Tibial nerve (tissue), 4 donors: Measurements from ENCODE around the gene VWA3A. TPM values are rescaled to one million over a fixed set of nuclear protein-coding genes. Genes with fewer than 3 reads are reported as not detected.
A peak's percentile ranks its signal among the peaks of the same experiment; 100 is the strongest.

Experiments
- DNase-seq, 2 donors: peaks; one replicate each; pipeline ENCODE4 v3.0.0-alpha.2; 2019; ENCODE audit warnings: low spot score in 2 of 2
- H3K27ac ChIP-seq, 4 donors: fragments of 200-600 bp; sonication (generic) in 3 of 4; one replicate each; pipeline ENCODE4 v1.5.1; 2017 to 2019; ENCODE audit warnings: mild to moderate bottlenecking in 1 of 4
- H3K27me3 ChIP-seq, 2 donors: fragments of 200-600 bp; sonication (generic) in 1 of 2; one replicate each; pipeline versions ENCODE4 v1.5.1 to v1.6.0; 2017 to 2019
- H3K36me3 ChIP-seq, 3 donors: fragments of 200-600 bp; sonication (generic); one replicate each; pipeline ENCODE4 v1.5.1; 2018 to 2019
- H3K4me1 ChIP-seq, 4 donors: fragments of 200-600 bp; sonication (generic) in 3 of 4; one replicate each; pipeline ENCODE4 v1.5.1; 2017 to 2019
- H3K4me3 ChIP-seq, 4 donors: fragments of 200-600 bp; sonication (generic) in 3 of 4; one replicate each; pipeline ENCODE4 v1.5.1; 2017 to 2019; ENCODE audit warnings: mild to moderate bottlenecking in 1 of 4, moderate library complexity in 1 of 4
- H3K9me3 ChIP-seq, 4 donors: fragments of 200-600 bp; sonication (generic) in 3 of 4; one replicate each; pipeline ENCODE4 v1.5.1; 2017 to 2019
- EP300 ChIP-seq, 2 donors: sonication (generic); formaldehyde crosslinking; IDR thresholded peaks; one replicate each; pipeline ENCODE4 v1.6.1; 2017; ENCODE audit warnings: antibody characterized with exemption in 2 of 2, mild to moderate bottlenecking in 1 of 2
- POLR2A ChIP-seq, 2 donors: fragments of 450-650 bp; IDR thresholded peaks; one replicate each; pipeline ENCODE4 v1.6.1; 2017; ENCODE audit warnings: antibody characterized with exemption in 2 of 2, mild to moderate bottlenecking in 2 of 2, moderate library complexity in 2 of 2
- WGBS, 2 donors: methylation state at CpG; one replicate each; pipeline ENCODE4 v1.1.5; 2018; 5-methylcytosine and 5-hydroxymethylcytosine counted together
- total RNA-seq, 4 donors: library from RNA; depleted of rRNA; stranded (reverse); fragments of >200 nt; gene quantifications; one replicate each; pipeline ENCODE4 v1.1.0, GENCODE V29; 2016
- TF ChIP-seq, protein P1 (sequence below), 5 experiments: fragments of 200-600 bp in 3 of 5; fragments of 450-650 bp in 2 of 5; sonication (generic) in 3 of 5; IDR thresholded peaks; one replicate each; pipeline ENCODE4 v1.5.1; 2016 to 2019; ENCODE audit warnings: antibody characterized with exemption in 5 of 5, mild to moderate bottlenecking in 3 of 5, moderate library complexity in 2 of 5

The VWA3A gene
- total RNA-seq, 4 donors from 2014 or later: 2.0 TPM; not detected in 3

DNA sequence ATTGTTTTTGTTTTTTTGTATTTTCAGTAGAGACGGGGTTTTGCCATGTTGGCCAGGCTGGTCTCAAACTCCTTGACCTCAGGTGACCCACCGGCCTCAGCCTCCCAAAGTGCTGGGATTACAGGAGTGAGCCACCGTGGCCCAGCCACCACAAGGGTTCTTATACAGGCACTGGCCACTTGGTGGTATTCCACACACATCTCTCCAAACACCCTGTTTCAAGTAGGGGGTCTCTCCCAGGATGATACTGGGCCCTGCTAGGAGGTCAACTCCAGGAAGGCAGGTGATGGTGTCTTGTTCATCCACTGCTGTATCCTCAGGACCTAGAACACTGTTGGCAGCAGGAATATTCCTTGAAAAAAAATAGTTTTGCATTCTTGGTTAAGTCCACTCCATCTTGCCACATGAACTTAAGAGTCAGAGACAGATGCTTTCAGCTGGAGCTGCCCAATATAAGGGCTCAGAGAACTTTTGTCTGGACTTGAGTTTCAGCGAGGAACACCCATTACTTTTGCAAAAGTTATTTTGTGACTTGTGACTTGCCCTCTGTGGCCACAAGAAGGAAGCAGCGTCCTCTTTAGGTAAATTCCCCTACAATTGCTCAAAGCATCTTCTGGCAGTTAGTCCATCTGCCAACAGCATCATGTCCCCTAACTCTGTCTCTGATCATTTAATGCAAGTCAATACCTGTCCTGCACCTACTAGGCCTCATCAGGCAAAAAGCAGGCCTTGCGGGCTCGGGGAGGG is 106.4 kb downstream of the VWA3A start:
- H3K36me3 ChIP-seq: no peaks in the 10 kb centered on the region
- 72 to 76% methylated on average over 7 of the region's 7 CpGs for WGBS, 2 donors
- no peak overlapping the region for H3K4me3 ChIP-seq
- H3K9me3 ChIP-seq: no peaks in the 10 kb centered on the region
- no peak for DNase-seq
- H3K27ac ChIP-seq: peak overlapping the region; percentile 37 to 96 (median 70)
- H3K4me1 ChIP-seq: peaks cover 0 to 31% (median 13%) of the 10 kb centered on the region in 4 donors
- TF ChIP-seq, protein P1, sequence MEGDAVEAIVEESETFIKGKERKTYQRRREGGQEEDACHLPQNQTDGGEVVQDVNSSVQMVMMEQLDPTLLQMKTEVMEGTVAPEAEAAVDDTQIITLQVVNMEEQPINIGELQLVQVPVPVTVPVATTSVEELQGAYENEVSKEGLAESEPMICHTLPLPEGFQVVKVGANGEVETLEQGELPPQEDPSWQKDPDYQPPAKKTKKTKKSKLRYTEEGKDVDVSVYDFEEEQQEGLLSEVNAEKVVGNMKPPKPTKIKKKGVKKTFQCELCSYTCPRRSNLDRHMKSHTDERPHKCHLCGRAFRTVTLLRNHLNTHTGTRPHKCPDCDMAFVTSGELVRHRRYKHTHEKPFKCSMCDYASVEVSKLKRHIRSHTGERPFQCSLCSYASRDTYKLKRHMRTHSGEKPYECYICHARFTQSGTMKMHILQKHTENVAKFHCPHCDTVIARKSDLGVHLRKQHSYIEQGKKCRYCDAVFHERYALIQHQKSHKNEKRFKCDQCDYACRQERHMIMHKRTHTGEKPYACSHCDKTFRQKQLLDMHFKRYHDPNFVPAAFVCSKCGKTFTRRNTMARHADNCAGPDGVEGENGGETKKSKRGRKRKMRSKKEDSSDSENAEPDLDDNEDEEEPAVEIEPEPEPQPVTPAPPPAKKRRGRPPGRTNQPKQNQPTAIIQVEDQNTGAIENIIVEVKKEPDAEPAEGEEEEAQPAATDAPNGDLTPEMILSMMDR (IDR thresholded peaks at IDR 0.05): no peak
- no peak for TF ChIP-seq POLR2A (IDR thresholded peaks at IDR 0.05)
- no peak for TF ChIP-seq EP300 (IDR thresholded peaks at IDR 0.05)
- no peaks in the 10 kb centered on the region for H3K27me3 ChIP-seq

DNA sequence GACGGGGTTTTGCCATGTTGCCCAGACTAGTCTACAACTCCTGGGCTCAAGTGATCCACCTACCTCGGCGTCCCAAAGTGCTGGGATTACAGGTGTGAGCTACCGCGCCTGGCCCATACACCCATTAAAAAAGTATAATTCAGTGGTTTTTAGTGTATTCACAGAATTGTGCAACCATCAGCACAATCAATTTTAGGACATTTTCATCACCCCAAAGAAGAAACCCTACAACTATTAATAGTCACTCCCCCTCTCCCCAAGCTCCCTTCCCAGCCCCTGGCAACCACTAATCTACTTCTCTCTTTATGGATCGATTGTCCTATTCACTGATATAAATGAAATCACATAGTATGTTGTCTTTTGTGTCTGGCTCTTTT is 109.9 kb downstream of the VWA3A start:
- no peaks in the 10 kb centered on the region for H3K36me3 ChIP-seq
- no peak overlapping the region for H3K4me3 ChIP-seq
- H3K27me3 ChIP-seq: no peaks in the 10 kb centered on the region
- DNase-seq: no peak
- peaks cover 0 to 28% (median 11%) of the 10 kb centered on the region in 4 donors for H3K4me1 ChIP-seq
- H3K9me3 ChIP-seq: no peaks in the 10 kb centered on the region
- WGBS, 2 donors: 89 to 94% methylated on average over 6 of the region's 6 CpGs
- TF ChIP-seq POLR2A (IDR thresholded peaks at IDR 0.05) (no peak), EP300 (IDR thresholded peaks at IDR 0.05) (no peak)
- TF ChIP-seq, protein P1 (IDR thresholded peaks at IDR 0.05): no peak
- no peak overlapping the region for H3K27ac ChIP-seq

DNA sequence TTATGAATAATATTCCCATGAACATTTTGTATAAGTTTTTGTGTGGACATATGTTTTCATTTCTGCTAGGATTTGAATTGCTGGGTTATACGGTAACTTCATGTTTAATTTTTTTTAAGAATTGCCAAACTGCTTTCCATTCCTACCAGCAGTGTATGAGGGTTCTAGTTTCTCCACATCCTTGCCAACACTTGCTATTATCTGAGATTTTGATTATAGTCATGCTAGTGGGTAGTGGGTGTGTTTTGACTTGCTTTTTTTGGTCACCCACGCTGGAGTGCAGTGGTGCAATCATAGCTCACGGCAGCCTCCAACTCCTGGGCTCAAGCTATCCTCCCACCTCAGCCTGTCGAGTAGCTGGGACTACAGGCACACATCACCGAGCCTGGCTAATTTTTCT is 110.8 kb downstream of the VWA3A start:
- 85 to 89% methylated on average over 5 of the region's 5 CpGs for WGBS, 2 donors
- Histone ChIP-seq H3K36me3 (no peaks in the 10 kb centered on the region), H3K4me3 (no peak overlapping the region), H3K9me3 (no peaks in the 10 kb centered on the region), H3K27ac (no peak overlapping the region), H3K27me3 (no peaks in the 10 kb centered on the region), H3K4me1 (peaks cover 0 to 36% (median 18%) of the 10 kb centered on the region in 4 donors)
- DNase-seq: no peak
- TF ChIP-seq, protein P1 (IDR thresholded peaks at IDR 0.05): no peak
- TF ChIP-seq EP300 (IDR thresholded peaks at IDR 0.05) (no peak), POLR2A (IDR thresholded peaks at IDR 0.05) (no peak)

DNA sequence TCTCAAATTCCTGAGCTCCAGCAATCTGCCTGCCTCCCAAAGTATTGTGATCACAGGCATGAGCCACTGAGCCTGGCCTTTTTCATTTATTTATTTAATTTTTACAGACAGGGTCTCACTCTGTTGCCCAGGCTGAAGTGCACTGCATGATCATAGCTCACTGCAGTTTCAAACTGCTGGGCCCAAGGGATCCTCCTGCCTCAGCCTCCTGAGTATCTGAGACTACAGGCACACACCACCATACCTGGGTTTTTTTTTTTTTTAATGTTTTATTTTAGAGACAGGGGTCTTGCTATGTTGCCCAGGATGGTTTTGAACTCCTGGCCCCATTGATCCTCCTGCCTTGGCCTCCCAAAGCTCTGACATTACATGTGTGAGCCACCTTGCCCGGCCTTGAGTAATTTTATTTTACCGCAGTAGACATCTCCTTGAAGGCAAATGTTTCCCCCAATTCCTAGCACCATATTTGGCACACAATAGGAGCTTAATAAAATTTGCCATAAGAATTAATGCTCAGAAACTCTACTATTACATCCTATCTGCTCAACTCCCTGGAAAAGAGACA is 111.8 kb downstream of the VWA3A start:
- peak overlapping the region in 1 of 4 donors; percentile 96 for H3K27ac ChIP-seq

More for the DNA sequence above, 111.8 kb downstream of the VWA3A start:
- Histone ChIP-seq H3K9me3 (no peaks in the 10 kb centered on the region), H3K27me3 (no peaks in the 10 kb centered on the region), H3K4me1 (peaks cover 0 to 42% (median 20%) of the 10 kb centered on the region in 4 donors), H3K4me3 (no peak overlapping the region), H3K36me3 (no peaks in the 10 kb centered on the region)
- 96 to 100% methylated on average over 2 of the region's 2 CpGs for WGBS, 2 donors
- TF ChIP-seq POLR2A (IDR thresholded peaks at IDR 0.05) (no peak), EP300 (IDR thresholded peaks at IDR 0.05) (no peak)
- TF ChIP-seq, protein P1 (IDR thresholded peaks at IDR 0.05): no peak
- DNase-seq: no peak
